Fibroblast of lung (primary cell): ENCODE measurements around the gene GNAT1.

ENCODE experiments used
- CTCF ChIP-seq, 2 donors: IDR thresholded peaks in 1 of 2; conservative IDR thresholded peaks in 1 of 2; 1 replicate in 1 of 2; 2 replicates in 1 of 2; pipeline ENCODE4 v1.5.1; 2011 to 2012; ENCODE audit warnings: low read length in 2 of 2, control low read depth in 1 of 2, inconsistent platforms in 1 of 2, low read depth in 1 of 2, mild to moderate bottlenecking in 1 of 2
- EZH2 ChIP-seq: IDR thresholded peaks from 2 replicates; pipeline ENCODE4 v1.5.1; 2012; ENCODE audit warnings: low read length, control low read depth, mild to moderate bottlenecking; ENCODE audit errors: missing control alignments

DNA sequence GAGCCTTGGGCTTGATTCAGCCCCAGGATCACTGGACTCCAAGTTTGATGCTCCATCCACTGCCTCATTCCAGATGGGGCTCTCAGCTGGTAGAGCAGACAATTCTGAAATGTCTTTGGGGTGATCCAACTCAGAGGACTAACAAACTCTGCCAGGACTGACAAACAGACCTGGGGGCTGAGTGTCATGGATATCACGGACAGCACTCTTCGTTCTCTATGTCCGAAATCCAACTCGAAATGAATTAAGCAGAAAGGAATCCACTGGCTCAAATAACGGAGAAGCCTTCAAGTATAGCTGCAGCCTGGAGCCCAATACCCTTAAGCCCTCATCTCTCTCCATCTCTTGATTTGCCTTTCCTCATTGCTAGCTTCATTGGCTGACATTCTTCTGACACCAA, 27.9 kb downstream of the GNAT1 start:
- no peak for TF ChIP-seq EZH2
- no peak for TF ChIP-seq CTCF (conservative IDR thresholded peaks at IDR 0.05 in 1 of 2, IDR thresholded peaks at IDR 0.05 in 1 of 2; ENCODE audit: low read depth in 1 of 2, low read length in 2 of 2)
